COLO829 (cell line): ENCODE measurements around the gene PTPRJ.

Experiments
- DNase-seq: peaks from one replicate; pipeline ENCODE4 v3.0.0; 2012; ENCODE audit warnings: low spot score

Gene PTPRJ

DNA sequence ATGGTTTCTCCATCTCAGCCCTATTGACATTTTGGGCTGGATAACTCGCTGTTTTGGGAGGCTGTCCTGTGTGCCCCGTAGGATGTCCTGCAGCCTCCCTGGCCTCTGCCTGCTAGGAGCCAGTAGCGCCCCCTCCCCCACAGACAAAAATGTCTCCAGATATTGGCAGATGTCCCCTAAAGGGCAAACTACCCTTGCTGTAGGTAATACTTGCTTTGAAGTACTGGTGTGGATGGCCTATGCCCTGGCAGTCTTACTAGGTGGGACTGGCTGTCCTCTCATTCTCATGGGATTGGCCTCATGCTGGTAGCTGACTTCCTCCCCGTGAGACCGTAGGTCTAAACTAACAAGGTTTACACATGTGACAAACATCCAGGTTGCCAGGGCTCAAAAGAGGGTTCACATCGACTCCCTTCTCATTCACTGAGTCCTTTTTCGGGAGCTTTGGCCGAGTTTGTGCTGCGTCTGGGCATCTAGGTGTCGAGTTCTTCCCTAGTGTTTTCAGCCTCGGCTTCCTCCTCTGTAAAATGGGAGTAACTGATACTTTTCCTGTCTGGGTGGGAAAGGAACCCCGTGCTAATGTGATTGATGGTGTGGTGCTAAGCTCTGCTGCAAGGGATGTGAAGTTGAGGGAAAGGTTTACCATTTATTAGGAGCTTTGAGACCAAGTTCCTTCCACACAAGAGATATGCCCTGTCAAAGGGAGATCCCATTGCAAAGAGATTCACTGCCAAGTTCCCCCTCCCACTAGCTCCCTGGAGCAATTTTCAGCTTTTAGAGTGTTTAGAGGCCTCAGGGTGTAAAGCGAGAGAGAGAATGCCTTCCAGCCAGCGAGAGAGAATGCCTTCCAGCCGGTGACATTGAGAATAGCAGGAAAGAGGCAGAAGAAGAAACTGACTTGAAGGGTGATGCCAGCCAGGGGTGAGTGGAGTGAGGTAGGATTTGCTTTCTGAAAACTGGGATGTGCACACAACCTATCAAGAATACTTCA is 17.0 kb downstream of the PTPRJ start:
- no peak for DNase-seq

DNA sequence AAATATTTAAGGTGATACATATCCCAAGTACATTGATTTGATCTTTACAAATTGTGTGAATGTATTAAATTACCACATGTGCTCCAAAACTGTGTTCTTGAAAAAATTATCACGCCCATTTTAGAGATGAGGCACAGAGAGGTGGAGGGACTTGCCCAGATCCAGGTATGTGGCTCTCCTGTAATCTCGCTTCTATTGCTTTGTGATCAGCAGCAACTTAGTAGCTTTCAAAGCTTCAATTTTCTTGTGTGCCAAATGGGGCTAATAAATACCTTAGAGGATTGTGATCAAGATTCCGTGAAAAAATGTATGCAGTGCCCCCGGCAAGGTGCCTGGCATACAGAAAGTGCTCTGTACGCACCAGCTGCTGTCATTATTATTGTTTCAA is 18.0 kb downstream of the PTPRJ start:
- no peak for DNase-seq

DNA sequence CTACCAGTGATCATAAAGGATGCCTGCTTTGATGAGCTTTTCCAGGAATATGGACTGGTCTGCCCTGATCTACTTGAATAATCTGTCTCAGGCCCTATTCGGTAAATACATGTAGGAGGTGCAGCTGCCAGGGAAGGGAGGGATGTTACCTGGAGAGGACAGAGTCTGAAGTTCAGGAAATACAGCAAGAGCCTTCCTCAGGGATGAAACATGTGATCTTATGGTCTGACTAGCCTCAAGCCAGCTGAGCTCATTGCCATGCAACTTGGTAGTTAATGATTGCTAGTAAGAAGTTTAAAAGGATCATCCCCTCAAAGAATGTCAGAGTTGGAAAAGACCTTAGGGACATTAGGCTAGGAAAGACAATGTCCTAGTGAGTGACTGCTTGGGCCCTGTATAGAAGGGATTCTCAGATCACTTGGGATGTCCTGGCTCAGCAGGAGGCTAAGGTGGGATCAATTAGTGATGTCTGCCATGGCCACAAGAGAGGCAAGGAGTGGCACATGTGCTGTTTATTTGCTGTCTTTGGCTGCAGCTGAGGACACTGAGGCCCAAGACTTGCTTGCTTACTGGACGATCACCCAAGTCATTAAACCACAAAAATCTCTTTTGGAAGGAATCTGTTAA is 18.5 kb downstream of the PTPRJ start:
- DNase-seq: no peak

DNA sequence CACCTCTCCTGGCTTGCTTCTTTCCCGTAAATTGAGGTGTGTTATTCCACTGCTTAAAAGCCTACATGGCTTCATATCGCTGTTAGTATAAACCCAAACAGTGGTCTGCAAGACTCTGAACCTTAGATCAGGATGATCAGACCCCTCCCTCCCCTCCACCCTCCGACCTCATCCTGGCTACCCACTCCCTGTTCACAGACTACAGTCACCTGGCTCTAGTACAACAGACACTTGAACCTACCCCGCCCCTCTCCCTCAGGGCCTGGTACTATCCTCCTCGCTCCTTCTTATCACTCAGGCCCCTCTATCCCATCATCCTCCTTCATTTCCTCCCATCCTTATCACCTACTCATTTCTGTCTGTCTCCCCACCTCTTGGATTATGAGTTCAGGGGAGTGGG is 20.1 kb downstream of the PTPRJ start:
- DNase-seq: no peak

DNA sequence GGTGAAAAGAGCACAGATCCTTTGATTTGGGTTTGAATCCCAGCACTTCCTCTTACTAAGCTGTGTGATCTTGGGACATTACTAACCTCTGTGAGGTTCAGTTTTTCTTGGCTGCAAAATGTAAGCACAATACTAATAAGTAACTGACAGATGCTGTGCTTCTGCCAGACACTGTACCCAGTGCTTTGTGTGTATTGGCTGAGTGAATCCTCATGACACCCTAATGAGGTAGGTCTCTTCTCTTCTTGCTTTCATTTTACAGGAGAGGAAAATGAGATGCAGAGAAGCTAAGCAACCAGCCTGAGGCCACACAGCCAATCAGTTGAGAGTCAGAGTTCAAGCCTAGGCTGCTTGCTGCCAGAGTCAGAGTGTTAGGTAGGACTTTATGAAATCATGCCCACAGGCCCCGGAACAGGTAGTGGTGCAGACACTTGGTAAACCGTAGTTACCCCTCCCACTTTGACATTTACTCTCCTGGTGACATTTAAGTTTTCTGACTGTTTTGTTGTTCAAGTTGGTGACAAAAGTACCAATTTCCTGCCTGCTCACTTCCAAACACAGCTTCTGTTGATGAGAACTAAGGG is 21.2 kb downstream of the PTPRJ start:
- no peak for DNase-seq

DNA sequence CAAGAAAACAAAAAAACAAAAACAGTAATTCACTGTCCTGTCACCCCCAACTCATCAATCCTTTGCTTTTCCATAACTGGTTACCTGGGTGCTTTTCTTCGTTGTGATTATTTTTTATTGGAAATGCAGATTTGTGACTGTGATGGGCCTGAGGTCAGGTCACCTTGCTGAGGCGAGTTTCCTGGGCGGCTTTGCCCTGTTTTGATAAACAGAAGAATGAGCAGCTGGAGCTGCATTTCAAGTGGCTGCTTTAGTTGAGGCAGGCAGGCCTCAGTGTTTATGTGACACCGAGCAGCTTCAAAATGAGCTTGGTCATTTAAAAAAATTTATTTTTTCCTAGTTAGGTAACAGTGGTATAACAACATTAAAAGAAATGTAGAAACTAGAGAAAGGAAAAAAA is 22.2 kb downstream of the PTPRJ start:
- no peak for DNase-seq

DNA sequence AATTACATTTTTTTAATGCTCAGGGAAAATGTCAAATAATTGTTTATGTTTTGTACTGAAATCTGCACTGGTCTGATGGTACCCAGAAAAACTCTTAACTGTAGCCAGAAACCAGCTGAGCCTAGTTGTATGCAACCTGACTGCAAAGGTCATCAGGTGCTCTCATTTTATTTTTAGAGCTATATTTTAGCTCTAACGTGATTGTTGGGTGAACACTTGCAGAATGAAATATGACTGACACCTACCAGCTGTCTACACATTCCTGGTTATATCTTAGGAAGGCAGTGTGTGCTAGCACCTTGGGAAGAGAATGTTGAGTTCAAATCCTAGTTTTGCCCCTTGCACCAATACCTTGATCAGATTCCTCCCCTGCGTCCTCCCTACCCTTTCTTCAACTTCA is 23.6 kb downstream of the PTPRJ start:
- DNase-seq: no peak

DNA sequence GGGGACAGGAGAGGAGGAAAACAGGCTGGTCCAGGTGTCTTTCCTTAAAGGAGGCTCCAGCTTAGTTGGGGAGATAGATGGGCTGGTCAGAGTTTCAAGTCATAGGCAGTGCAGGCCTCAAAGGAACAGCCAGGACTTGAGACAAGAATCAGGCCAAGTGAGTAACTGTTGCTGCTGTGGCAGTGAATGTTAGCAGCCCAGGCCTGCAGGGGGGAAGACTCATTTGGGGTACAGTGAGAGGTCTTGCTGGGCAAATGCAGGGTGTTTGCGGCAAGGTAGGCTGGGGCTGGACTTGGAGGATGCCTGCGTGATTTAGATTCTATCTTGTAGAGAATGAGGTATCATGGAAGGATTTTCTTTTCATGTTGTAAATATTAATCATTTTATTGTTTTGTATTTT is 24.1 kb downstream of the PTPRJ start:
- DNase-seq: no peak

DNA sequence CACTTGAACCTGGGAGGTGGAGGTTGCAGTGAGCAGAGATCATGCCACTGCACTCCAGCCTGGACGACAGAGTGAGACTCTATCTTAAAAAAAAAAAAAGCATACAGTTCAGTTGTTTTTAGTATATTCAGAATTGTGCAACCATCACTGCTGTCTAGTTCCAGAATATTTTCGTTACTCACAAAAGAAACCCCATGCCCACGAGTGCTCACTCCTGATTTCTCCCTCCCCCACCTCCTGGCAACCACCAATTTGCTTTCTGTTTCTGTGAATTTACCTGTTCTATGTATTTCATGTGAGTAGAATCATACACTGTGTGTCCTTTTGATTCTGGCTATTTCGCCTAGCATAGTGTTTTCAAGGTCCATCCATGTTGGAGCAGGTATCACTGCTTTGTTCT is 24.8 kb downstream of the PTPRJ start:
- no peak for DNase-seq

DNA sequence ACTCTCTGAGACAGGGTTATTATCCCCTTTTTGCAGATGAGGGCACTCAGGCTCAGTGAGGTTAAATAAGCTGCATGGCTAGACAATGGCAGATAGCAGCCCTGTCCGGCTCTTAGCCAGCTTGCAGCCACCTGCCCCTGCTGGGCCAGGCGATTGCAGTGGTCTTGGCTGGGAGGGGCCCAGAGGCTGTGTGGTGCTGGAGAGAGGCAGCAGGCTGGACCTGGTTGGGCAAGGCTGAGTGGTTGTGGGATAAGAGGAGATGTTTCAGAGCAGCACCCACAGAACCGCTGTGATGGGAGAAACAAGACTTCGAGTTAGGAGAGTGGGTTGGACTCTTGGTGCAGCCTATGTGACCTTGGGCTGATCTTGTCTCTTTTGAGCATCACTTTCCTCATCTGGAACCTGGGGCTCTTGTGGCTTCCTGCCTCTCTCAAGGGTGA is 25.5 kb downstream of the PTPRJ start:
- no peak for DNase-seq

DNA sequence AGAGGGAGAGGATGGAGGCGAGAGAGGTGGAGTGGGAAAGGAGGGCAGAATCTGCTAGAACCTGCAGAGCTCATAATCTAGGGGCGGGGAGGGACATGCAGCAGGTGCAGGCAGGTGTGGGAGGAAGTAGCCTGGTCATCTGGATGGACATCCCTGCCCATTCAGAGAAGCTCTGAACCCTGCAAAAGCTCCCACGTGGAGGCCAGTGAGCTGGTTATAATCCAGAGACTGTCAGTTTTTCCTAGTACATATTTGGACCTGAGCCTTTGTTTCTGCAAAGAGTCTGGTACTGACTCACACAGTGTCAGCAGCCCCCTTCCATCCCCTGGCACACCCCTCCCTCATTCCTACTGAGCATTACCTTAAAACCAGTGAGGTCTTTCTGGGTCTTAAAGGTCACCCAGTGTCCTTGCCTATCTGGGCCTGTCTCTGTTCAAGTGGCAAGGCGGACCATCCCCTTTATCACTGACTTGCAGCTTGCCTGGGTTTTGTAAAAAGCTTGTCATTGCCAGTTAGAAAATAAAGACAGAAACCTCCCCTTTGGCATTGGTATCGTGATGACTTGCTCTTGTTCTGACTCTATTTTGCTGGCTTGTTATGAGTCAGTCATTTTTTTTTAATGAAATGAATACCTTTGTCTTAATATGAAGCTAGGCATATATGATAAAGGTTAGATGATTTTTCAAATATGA is 26.1 kb downstream of the PTPRJ start:
- DNase-seq: no peak

DNA sequence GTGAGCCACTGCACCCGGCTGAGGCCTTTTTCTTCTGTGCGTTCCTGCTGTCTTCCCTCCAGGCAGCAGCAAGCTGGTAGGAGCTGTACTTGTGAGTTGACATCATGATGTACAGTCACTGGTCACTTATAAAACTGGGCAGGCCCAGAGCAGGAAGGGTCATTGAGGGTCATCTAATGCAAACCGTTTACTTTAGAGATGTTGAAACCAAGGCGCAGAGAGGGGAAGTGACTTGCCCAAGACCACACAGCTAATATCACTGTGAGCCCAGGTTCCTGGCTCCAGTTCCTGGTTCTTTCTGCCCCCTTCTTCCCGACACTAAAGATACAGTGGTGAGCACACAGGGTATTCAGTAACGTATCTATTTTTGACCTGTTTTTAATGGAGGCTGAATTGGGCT is 27.3 kb downstream of the PTPRJ start:
- DNase-seq: no peak

DNA sequence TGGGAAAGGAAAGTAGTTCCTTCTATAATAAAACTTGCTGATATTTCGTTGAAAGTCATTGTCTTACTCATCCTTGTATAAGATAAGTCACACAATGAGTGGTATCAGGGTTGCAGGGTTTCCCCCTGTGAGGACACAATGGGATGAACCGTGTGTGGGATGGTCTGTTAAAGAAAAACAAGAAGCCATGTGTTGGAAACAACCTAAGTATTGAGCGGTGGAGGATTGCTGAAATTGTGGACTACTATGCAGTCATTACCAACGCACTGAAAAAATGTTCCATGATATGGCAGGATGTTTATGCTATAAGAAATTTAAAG is 28.6 kb downstream of the PTPRJ start:
- DNase-seq: no peak

DNA sequence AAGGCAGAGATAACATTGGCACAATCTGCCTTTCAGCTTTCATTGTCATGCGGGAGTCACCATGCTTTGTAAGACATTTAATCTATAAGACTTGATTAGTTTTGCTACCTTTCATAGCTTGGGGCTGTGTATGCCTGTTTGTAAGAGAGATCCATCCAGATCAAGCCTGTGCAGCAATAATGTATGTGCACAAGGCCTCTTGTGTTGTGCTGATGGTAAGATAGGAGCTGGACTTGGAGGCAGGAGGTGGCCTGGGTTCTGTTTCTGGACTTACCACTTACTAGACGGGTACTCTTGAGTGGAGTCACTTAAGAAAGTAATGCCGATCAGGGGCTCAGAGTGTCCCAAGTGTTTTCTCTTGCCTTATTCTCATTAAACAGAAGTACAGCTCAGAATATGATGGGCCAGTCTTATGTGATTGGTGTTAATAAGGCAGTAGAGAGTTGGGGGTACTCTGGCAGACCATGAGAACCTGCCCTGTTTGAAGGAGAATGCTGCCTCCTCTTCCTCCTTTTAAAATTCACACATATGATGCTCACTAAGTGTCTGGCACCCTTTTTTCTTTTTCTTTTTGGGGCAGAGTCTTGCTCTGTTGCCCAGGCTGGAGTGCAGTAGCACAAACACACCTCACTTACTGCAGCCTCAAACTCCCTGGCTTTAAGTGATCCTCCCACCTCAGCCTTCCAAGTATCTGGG is 30.9 kb downstream of the PTPRJ start:
- no peak for DNase-seq

DNA sequence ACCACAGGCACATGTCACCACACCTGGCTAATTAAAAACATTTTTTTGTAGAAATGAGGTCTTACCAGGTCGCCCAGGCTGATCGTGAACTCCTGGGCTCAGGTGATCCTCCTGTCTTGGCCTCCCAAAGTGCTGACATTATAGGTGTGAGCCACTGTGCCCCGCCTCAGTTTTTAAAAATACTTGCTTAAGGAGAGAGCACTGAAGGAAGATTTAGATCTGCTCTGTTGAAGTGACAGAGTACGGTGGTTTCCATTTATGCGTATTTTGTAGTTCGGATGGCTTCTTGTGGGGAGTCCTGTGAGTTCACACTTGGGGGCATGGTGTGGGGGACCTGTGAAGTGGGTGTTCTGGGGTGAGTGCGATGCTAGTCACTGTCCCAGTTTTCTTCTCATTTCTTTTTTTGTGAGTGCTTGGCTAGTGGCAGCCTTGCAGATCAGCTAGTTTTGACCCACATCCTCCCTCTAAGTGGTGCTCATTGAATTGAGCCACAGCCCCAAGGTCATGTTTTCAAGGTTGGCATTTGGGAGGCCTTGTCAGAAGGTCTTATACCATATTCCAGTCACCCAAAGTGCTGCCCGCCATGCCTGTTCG is 31.5 kb downstream of the PTPRJ start:
- DNase-seq: no peak

DNA sequence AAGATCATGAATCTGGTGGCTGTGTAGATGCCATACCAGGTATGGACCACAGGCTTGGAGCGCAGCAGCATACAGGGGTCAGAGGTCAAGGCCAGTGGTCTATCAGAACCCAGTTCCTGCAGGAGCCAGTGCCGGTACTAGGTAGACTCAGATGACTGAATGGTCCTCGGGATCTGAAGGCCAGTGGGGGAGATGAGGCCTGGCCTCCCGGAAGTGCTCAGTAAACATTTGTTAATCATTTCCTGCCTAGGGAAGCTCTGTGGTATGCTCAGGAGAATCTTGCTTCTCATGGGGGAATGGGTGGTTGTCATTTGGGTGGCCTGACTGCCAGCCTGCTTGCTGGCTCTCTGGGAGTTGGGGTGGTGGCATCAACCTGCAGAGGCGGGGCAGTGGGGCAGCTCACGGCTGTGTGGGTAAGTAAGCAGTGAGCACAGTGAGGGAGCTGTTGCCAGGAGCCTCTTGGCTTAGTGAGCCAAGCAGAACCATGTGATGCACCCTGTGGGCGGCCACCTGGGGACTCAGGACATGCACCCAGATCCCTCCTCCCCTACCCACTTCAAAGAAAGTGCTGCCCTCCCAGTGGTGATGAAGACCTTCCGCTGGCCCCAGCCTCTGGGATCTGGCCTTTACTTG is 33.0 kb downstream of the PTPRJ start:
- DNase-seq: no peak

DNA sequence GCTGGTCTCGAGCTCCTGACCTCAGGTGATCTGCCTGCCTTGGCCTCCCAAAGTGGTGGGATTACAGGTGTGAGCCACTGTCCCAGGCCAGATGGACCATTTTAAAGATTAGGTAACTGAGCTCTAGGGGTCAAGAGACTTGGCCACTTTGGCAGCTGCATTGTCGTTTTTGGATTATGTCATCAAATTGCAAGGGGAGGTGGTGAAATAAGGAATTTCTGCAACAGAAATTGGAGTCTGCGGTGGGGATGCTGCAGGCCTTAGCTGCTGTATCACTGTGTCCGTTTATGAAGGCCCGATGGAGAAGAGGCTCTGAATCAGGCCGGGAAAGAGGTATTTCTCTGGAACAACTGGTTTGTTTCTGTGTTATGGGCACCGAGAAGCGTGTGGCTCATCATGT is 34.6 kb downstream of the PTPRJ start:
- DNase-seq: no peak

DNA sequence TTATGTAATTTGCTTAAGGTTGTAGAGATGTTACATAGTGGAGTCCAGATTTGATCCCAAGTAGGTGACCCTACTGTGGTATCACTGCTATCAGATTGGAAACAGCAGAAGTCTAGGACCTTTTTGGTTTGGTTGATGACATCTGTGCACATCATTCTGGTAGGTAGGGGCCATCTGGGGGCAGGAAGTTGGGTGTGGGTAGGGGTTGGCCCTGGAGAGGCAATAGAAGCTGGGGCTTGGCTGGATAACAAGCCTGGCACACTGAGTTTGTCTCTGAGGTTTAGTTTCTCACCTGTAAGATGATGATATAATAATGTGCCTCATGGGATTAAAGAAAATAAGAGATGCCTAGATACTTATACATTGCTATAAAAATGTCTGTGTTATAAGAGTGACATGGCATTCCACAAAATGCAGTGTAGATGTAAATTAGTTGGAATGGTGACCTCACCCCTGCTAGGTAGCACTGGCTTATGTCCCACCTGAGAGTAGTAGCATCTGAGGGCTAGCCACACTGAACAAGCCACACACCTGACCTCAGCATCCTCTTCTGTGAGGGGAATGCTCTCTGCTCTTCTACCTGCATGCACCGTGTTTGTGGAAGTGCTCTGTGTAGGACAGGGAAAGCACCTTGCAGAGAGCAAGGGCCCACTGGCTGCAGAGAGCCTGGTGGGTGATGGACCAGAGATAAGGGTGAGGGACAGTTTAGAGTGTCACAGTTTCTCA is 36.9 kb downstream of the PTPRJ start:
- no peak for DNase-seq

DNA sequence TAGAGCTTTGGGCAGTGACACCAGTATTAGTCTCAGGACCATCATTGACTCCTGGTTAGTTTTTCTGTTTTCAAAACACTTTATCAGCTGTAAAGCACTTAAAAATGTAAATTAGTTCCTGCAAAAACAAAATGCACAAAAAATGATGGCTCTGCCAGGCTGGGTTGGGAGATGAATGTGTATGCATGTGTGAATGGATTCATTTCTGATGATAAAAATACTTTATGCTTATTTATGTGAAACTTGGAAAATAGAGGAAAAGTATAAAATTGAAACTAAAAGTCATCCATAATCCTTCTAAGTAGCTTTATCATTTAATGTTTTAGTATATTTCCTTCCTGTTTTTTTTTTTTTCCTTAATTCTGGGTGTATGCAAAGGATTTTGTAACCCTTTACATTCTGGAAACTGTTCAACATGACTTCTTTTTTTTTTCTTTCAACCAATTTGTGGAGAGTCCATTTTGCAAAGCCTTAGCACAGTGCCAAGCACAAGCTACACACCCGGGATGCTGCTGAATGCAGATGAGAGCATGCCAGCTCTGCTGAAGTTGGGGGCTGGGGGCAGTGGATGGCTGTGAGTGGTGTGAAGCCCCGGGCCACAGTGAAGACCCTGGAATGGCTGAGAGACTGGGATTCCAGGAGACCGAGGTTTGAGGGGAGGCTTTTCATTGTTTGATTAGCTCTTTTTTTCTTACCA is 37.6 kb downstream of the PTPRJ start:
- DNase-seq: no peak
